ENCODE results near the gene NEDD4L.
"Not testable (repeated sequence)": the region's sequence is repeated elsewhere in the genome, so short reads cannot be mapped to it uniquely, and the experiment has no call there.

NEDD4L gene

GRCh38 chr18:58378411-58379379, 334.7 kb downstream of the NEDD4L start:
- intact Hi-C loops (cut with DNase I): no loop called here
- DNase-seq: peak in 1 of 10 donors; percentile 78

DNA sequence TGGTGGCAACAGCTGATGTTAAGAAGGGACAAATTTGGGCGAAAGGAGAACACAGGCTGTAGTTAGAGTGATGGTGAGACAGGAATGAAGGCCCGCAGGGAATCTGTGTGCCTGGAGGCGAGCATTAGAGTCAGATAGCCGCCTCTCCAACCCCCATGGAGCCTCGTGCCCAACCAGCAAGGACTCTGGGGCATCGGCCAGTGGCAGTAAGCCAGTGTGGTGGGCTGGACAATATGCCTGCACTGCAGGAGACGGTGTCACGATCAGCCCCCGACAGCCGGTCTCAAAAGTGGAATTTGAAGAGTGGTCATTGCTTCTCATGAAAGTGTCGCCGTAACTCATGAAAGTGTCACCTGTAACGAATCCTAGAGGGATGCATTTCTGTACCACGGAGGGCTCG, 335.4 kb downstream of the NEDD4L start:
- intact Hi-C loops (cut with DNase I): no loop called here
- DNase-seq: peak in 1 of 10 donors; percentile 21

DNA sequence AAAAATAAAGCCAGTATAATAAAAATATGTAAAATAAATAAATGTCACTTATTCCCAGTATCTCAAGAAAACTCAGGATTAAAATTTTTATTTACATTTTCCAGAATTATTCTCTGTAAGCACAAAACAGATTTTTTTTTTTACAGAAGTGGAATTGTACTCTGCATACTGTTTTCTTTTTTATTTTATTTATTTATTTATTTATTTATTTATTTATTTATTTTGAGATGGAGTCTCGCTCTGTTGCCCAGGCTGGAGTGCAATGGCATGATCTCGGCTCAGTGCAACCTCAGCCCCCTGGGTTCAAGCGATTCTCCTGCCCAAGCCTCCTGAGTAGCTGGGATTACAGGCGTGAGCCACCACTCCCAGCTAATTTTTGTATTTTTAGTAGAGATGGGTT, 336.1 kb downstream of the NEDD4L start:
- intact Hi-C loops (cut with DNase I); DNase-seq: not testable (repeated sequence)

GRCh38 chr18:58381676-58382411, 337.8 kb downstream of the NEDD4L start:
- DNase-seq: no peak
- intact Hi-C loops (cut with DNase I): no loop called here

GRCh38 chr18:58382446-58382845, 338.4 kb downstream of the NEDD4L start:
- DNase-seq: no peak
- intact Hi-C loops (cut with DNase I): no loop called here

DNA sequence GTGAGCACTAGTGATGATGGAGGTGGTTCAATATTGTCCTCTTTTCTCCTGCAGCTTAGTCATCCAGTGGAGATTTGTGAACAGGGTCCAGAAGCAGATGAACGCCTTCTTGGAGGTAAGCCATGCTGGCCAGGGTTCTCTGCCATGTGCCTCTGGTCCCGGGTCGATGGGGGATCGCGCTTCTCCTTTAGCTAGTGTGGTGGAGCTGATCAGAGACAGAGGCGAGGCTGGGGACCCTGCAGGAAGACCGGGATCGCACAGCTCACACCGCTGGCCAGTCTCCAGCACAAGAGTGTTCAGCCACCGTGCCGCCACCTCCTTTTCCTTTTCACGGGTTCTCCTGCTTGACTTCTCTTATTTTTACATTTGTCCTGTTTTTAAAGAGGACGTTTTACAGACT, 341.4 kb downstream of the NEDD4L start:
- peak in 3 of 10 donors; percentile 19 to 88 (median 81) for DNase-seq
- intact Hi-C loops (cut with DNase I): no loop called here

DNA sequence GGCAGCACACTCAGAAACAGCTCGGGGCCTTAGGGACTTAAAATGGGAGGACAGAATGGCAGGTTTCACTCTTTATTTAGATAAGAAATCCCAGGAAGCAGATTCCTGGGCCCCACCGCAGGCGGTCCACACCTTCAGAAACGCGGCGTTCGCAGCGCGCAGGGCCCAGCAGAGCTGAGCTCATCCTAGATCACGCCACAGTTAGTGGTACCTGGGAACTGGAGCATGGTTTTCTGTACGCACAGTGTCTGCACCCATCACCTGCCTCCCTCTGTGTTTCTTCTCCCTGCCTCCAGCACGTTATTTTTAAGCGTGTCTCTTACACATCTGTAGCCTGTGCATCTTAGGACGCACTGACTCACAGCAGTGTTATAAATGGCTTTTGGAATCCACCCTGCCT, 342.8 kb downstream of the NEDD4L start:
- DNase-seq: peak in 3 of 10 donors; percentile 23 to 90 (median 31)
- intact Hi-C loops (cut with DNase I): no loop called here

GRCh38 chr18:58387716-58388115, 343.7 kb downstream of the NEDD4L start:
- no peak for DNase-seq
- intact Hi-C loops (cut with DNase I): no loop called here

DNA sequence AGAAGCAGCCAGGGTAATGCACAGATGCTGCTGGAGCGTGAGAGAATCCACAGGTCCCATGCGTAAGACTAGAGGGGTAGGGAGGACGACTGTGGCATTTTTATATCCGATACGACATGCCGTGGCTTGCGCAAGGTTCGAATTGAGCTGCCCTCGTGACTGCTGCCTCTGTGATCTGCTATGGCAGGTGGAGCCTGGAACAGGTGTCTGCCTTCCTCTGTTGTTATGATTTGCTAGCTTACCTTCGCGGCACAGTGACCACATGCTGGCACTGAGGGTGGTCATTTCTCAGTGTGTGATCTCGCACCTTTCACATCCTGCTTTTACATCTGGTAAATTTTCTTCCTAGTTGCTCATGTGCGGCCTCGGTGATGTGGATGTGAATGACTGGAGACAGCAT, 344.7 kb downstream of the NEDD4L start:
- intact Hi-C loops (cut with DNase I): no loop called here
- no peak for DNase-seq

- no peak for DNase-seq
- intact Hi-C loops (cut with DNase I): no loop called here
Measured at GRCh38 chr18:58389745-58390144, 345.7 kb downstream of the NEDD4L start.

GRCh38 chr18:58390399-58390798, 346.4 kb downstream of the NEDD4L start:
- intact Hi-C loops (cut with DNase I): no loop called here
- no peak for DNase-seq

DNA sequence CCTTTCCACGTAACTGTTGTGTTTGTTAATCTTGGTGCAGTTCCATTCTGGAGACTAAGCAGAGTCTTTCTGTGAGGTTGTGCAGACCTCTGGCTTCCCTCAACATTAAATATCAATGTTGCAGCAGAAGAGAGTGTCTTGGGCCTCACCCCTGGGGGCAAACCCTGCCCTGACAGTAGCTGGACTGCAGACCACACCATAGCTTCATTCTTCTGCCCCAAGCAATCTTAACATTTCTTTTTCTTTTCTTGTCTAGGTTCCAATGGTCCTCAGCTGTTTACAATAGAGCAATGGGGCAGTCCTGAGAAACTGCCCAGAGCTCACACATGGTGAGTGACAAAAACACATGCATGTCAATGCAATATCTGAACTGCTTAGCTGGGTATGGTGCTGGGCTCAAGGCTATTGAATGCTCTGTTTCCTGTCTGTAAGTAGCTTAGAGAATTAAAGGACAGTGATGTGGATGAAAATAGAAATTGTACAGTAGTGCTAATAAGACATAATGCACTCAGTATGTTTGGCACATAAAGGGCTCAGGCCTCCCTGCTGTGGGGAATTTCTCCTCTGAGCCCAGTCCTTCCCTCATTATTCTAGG, 347.3 kb downstream of the NEDD4L start:
- intact Hi-C loops (cut with DNase I): no loop called here
- no peak for DNase-seq

- DNase-seq: no peak
- intact Hi-C loops (cut with DNase I): no loop called here
Measured at GRCh38 chr18:58391932-58392323, 347.9 kb downstream of the NEDD4L start.

DNA sequence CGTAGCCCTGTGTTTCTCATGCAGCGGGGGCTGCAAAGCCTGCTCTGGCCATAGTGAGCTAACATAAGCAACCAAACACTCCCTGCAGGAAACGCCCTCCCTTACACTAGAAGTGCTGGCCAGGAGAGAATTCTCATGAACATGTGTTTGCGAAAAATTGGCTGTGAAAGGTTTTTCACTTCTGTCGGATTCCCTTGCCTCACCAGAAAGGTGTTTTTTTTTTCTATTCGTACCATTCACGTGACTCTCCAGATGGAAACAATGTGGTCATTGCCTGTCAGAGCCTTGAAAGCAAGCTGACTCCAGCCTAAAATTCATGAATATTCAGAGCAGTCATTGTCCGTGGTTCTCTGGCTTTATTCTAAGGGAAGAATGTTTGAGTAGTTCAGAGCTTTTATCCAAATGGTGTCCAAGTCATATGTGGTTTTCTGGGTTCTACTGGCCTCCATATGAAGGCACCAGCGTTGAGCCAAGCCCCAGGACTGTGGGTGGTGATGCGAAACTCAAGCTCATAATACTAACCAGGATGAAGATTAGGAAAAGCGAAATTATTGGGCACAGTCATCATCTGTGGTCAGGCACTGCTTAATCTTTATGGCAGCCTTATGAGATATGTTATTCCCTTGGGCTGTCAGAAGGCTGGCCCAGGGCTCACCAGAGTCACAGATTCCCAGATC, 348.4 kb downstream of the NEDD4L start:
- intact Hi-C loops (cut with DNase I): no loop called here
- peak in 1 of 10 donors; percentile 19 for DNase-seq

DNA sequence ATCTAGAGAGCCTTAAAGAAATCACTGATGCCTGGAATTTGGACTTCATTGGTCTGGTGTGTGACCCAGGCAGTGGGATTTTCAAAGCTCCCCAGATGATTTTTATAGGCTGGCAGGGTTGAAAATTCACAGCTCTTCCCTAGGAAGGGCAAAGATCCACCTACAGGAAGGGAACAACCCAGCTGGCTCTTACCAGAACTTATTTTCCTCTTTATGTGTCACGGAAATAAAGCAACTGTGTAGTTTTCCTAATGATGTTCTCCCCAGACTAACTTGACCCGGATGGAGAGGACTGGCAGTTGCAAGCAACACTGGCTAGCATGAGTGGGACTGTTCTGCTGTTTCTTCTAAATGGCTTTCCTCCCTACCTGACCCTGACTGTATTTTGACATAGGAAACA, 349.3 kb downstream of the NEDD4L start:
- intact Hi-C loops (cut with DNase I): no loop called here
- DNase-seq: no peak

DNA sequence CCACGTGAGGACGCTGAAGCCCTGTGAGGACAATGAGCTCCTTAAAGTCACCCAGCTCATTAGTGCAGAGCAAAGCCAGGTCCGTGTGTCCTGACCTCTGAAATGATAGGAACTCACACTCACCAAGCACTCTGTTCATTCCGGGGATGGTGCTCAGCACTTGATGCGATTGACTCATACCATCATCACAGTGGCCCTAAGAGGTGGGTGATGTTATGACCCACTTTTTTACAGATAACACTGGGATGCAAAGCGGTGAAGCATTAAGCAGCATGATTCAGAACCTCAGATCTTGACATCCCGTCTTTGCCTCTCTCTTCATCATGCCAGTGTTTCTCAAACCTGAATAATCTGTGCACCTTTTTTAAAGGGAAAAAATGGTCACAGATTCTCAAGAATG, 350.0 kb downstream of the NEDD4L start:
- intact Hi-C loops (cut with DNase I): no loop called here
- no peak for DNase-seq

GRCh38 chr18:58394602-58395425, 350.8 kb downstream of the NEDD4L start:
- peak in 1 of 10 donors; percentile 62 for DNase-seq
- intact Hi-C loops (cut with DNase I): no loop called here

GRCh38 chr18:58396144-58396543, 352.1 kb downstream of the NEDD4L start:
- intact Hi-C loops (cut with DNase I): no loop called here

GRCh38 chr18:58396966-58397365, 352.9 kb downstream of the NEDD4L start:
- intact Hi-C loops (cut with DNase I): no loop called here
- DNase-seq: no peak

More at GRCh38 chr18:58396144-58396543, 352.1 kb downstream of the NEDD4L start:
- DNase-seq: peak in 1 of 10 donors; percentile 77

All from posterior cingulate gyrus (tissue), 11 donors.